PFSK-1 (cell line): Measurements from ENCODE around the gene SLC24A4.

ENCODE experiments used
- FOXP2 ChIP-seq: optimal IDR thresholded peaks from 2 replicates; pipeline ENCODE3; 2011; ENCODE audit warnings: borderline replicate concordance, control low read depth, inconsistent platforms; ENCODE audit not compliant: insufficient read depth; ENCODE audit errors: extremely low read length, extremely low read depth
- POLR2AphosphoS5 ChIP-seq: IDR thresholded peaks from 2 replicates; pipeline ENCODE4 v1.6.1; 2012; ENCODE audit warnings: low read depth, mild to moderate bottlenecking, control low read depth, low read length, moderate library complexity
- REST ChIP-seq, 2 experiments: IDR thresholded peaks; 2 replicates each; pipeline versions ENCODE4 v1.6.1 to v1.8.0; 2011 to 2012; ENCODE audit warnings: low read depth in 2 of 2, low read length in 2 of 2, control low read depth in 1 of 2, inconsistent platforms in 1 of 2, mild to moderate bottlenecking in 1 of 2, moderate library complexity in 1 of 2; ENCODE audit not compliant: insufficient read depth in 1 of 2
- SIN3A ChIP-seq: IDR thresholded peaks from 2 replicates; pipeline ENCODE4 v1.6.1; 2012; ENCODE audit warnings: mild to moderate bottlenecking, low read length, moderate library complexity, borderline replicate concordance; ENCODE audit not compliant: insufficient read depth
- TAF1 ChIP-seq: IDR thresholded peaks from 2 replicates; pipeline ENCODE4 v1.6.1; 2012; ENCODE audit warnings: low read length, control low read depth, borderline replicate concordance; ENCODE audit not compliant: insufficient read depth

Gene SLC24A4

GRCh38 chr14:92309968-92310530, 12.9 kb upstream of the SLC24A4 start:
- TF ChIP-seq POLR2AphosphoS5 (no peak), SIN3A (no peak), FOXP2 (no peak), REST (IDR thresholded peaks at IDR 0.05; ENCODE audit: insufficient read depth in 1 of 2, low read depth in 2 of 2, low read length in 2 of 2) (no peak), TAF1 (no peak)

DNA sequence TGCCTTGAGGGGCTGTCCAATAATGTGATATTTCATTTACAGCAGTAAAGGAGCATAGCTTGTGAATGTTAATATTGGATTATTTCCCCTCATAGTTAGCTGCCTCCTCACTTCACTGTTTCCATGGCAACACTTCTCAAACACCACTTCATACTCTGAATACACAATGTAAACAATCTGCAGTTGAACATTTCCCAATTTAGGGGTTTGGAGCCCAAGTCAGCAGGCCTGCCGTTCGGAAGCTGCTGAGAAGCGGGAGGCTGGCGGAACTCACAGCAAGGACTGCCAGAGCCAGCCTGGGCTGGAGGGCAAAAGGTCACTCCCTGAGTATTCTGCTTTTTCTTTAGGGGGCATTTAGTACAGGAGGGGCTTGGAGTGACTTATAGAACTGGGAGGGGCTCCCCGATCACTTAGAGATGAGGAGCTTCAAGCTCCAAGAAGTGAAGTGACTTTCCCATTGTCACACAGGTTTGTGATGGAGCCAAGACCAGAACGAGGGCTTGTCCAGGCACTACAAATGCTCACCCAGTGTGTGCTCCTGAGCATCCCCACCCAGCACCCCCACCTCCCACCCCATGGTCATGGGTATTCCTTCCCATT, 12.1 kb upstream of the SLC24A4 start:
- no peak for TF ChIP-seq TAF1
- no peak for TF ChIP-seq SIN3A
- no peak for TF ChIP-seq POLR2AphosphoS5
- no peak for TF ChIP-seq REST (IDR thresholded peaks at IDR 0.05; ENCODE audit: insufficient read depth in 1 of 2, low read depth in 2 of 2, low read length in 2 of 2)
- TF ChIP-seq FOXP2: no peak

DNA sequence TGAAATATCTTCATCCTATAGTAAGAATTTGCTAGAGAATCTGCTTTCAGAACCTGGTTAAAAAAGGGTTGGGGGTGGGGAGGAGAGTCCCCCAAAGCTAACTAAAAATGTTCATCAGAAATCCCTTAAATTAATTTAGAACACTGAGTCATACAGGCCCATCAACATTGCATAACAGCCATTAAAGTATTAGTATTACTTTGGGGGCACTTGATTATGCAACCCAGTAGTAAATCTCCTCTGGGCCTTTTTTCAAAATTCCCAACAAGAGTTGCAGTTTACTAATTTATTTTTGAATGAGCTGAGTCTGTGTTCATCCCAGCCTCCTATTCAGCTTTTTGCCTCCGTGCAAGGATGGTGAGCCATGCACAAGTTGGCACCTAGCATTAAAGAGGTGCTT, 8.8 kb upstream of the SLC24A4 start:
- TF ChIP-seq POLR2AphosphoS5: no peak
- TF ChIP-seq FOXP2: no peak
- TF ChIP-seq SIN3A: no peak
- no peak for TF ChIP-seq TAF1

- TF ChIP-seq REST (IDR thresholded peaks at IDR 0.05; ENCODE audit: insufficient read depth in 1 of 2, low read depth in 2 of 2, low read length in 2 of 2): no peak
Measured at GRCh38 chr14:92315050-92315805, 7.7 kb upstream of the SLC24A4 start.

DNA sequence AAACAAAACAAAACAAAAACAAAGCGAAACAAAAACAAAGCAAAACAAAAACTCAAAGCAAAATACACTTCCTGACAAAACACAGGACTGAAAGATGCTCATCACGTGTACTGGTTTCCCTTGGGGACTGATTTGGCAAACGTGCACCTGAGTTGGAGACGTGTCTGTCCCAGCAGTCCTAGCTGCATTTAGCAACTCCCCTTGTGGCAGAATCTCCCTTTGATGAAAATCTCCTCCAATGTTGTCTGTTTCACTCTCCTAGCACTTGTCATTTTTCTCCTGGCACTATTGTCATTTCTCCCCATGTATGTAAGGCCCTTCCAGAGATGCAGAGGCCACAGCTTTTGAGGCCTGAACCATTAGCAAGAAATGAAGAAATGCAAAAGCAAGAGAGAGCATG, 6.8 kb upstream of the SLC24A4 start:
- TF ChIP-seq REST (IDR thresholded peaks at IDR 0.05; ENCODE audit: insufficient read depth in 1 of 2, low read depth in 2 of 2, low read length in 2 of 2): no peak
- TF ChIP-seq POLR2AphosphoS5: no peak
- TF ChIP-seq TAF1: no peak
- TF ChIP-seq FOXP2: no peak
- no peak for TF ChIP-seq SIN3A
